ENCODE measurements around the gene WNT10A.

WNT10A gene

DNA sequence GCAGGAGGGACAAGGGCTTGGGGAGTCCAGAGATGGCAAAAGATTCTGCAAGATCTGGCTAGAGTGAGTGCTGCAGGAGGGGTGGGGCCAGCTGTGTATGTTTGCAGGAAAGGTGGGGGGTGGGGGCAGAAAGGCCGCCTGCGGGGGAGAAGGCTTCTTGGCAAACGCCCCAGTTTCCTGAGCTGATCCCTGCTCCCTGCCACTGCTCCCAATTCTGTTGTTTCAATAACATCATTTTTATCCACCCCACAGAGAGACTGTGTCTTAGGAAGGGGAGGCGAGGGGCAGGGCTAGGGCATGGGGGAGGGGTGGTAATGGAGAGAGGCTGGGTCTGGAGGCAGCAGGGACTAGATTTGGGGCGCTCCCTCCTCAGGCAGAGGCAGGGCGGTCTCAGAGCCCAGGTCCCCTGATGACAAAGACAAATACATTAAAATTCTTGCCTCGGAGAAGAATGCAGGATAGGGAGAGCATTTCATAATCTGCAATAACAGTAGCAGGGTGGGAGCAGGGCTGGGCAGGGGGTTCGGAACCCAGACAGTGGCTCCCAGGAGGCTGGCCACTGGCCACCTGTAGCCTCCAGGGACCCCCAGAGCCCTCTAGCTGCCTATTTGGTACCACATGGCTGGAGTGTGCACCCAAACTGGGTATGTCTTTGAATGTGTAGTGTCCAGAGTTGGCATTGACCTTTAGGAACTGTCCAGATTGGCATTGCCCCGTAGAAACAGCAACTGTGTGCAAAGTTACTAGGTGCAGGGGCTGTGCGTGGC lies 23.1 kb upstream of the WNT10A start:
- no peak for DNase-seq (ENCODE audit: low read depth in 1 of 2, low spot score in 1 of 2)

DNA sequence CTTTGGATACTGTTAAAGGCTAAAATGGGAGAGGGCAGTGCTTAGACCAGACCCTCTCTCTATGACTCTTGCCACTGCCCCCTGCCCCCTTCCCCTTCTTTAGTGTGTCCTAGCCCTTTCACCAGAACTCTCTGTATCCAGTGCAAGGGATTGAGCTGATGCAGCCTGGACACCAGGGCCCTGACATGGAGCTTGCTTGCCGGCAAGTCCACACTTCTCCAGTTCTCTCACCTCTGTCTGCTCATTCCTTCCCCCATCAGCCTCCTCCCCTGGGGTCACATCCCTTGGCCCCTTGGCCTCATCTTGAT lies 22.6 kb upstream of the WNT10A start:
- no peak for DNase-seq (ENCODE audit: low read depth in 1 of 2, low spot score in 1 of 2)

DNA sequence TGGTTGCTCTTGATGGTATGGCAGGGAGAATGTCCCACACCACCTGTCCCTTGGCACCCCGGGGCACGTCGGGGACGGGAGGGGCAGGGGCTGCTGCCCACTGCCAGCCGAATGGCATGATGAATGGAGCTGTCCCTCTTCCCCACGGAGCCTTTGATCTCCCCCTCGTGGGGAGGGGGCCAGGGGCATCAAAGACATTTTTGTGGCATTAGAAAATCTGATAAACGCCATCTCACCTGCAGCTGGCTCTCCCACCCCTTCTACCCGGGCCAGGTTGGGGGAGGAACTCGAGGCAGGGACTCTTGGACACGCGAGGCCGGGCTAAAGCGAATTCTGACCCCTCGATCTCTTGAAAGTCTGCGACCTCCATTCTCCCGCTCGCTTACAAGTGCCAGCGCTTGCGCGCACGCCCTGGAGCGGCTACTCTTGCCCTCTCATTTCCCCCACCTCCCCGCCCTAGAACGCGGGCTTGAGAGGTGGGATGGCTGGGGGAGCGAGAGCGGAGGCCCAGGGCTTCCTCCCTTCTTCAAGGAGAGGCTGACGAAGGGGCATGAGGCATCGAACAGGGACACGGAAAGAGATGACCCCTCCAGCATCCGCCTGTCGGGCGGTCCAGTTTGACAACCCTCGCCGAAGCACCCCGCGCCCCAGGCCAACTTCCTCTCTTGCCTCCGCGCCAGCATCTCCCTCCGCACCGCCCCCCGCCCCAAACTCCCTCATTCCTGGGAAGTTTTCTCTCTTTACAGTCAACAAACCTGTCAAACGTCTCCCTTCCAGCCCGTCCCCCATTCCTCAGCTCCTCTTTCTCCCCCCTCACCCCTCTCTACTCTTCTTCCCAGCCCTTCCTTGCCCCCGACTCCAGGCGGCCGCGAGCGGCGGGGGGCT lies 21.7 kb upstream of the WNT10A start:
- DNase-seq (ENCODE audit: low read depth in 1 of 2, low spot score in 1 of 2), result no peak

GRCh38 chr2:218859556-218859987 lies 21.1 kb upstream of the WNT10A start, which contains the start of gene WNT6:
TSS of gene WNT6 (plus strand) at chr2:218859805. CDS start at chr2:218860038, 233 bp downstream.
- no peak for DNase-seq (ENCODE audit: low read depth in 1 of 2, low spot score in 1 of 2)

- DNase-seq (ENCODE audit: low read depth in 1 of 2, low spot score in 1 of 2), result no peak
Observed at GRCh38 chr2:218859988-218860831, 20.4 kb upstream of the WNT10A start.

DNA sequence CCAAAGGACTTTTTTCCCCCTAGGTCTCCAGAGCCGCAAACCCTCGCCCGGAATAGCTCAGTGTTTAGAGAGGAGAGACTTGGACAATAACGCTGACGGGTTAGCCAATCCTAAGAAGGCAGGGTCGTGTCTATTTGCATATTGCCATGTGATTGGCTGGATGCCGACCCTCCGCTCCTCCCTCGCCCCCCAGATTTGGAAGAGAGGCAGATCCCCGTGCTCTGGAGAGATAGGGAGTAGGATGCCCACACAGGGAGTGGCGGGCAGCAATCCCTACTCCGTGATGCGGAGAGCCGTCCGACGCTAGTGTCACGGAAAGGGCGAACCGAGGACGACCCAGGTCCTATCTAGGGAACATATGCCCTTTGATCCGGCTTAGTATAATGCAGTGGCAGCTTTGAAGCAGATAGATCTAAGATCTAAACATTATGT lies 19.7 kb upstream of the WNT10A start:
- no peak for DNase-seq (ENCODE audit: low read depth in 1 of 2, low spot score in 1 of 2)

DNA sequence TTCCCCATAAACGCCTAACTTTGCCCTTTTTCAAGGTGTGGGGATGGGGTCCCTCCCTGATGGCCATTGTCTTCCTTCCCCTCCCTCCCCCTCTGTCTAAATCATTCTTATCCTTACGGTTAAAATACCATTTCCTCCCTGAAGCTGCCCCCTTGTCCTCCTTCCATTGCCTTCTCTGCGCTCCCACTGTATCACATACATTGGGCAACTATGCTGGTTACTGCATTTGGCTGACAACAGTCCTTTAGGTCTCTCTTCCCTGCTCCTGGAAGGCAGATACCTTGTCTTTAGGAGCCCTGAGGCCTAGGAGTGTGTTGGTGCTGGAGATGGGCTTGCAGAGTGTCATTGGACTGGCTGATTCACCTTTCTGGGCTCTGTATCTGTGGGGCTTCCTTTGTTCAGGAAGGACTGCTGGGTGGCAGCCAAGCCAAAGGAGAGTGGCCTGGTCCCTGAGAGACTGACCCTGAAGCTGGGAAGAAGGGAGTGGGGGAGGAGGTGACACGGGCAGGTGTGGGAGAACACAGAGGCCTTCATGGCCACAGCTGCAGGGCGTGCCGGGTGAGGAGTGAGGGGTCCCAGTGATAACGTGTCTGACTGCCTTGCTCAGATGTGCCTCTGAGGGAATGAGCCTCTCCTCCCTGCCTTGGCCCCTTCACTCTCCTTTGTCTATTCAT lies 18.9 kb upstream of the WNT10A start:
- no peak for DNase-seq (ENCODE audit: low read depth in 1 of 2, low spot score in 1 of 2)

GRCh38 chr2:218863021-218863520 lies 17.6 kb upstream of the WNT10A start:
- DNase-seq (ENCODE audit: low read depth in 1 of 2, low spot score in 1 of 2), result no peak

GRCh38 chr2:218865396-218865795 lies 15.3 kb upstream of the WNT10A start:
- DNase-seq (ENCODE audit: low read depth in 1 of 2, low spot score in 1 of 2), result no peak

DNA sequence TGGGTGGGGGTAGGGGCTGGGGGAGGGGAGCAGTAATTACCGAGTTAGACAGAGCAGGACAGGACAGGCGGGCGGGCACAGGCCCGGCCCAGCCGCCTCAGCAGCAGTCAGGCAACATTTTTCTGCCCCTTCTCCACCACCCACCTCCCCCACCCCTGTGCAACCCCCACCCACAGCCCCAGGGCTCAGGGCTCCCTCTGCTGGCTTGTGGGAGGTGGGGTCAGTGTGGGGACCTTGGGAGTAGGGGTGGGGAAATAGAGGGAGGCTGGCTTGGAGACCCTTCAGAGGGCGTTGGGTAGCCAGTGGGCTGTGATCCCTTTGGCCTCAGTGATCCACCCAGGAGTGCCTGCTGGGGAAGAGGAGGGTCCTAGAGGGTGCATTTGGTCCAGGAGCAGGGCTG lies 14.7 kb upstream of the WNT10A start:
- no peak for DNase-seq (ENCODE audit: low read depth in 1 of 2, low spot score in 1 of 2)

DNA sequence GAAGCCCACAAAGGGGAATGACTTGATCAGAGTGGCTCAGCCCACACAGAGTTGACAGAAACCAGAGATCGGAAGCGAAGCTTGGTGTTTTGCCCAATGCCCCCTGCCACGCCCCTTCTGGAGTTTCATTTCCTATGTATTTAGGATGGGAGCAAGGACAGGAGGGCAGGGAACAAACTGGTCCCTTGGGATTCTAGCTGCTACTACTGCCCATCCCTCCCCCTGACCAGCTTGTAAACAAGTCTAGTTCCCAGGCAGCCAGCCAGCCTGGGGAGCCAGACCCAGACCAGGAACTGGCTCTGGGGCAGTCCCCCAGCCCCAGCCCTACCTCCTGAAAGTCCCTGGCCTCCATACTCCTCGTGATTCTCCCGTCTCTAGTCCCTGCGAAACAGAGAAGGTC lies 12.8 kb upstream of the WNT10A start:
- no peak for DNase-seq (ENCODE audit: low read depth in 1 of 2, low spot score in 1 of 2)

GRCh38 chr2:218869064-218869463 lies 11.6 kb upstream of the WNT10A start:
- no peak for DNase-seq (ENCODE audit: low read depth in 1 of 2, low spot score in 1 of 2)

- DNase-seq (ENCODE audit: low read depth in 1 of 2, low spot score in 1 of 2), result no peak
Observed at GRCh38 chr2:218870984-218871344, 9.7 kb upstream of the WNT10A start.

GRCh38 chr2:218871345-218872302 lies 9.0 kb upstream of the WNT10A start:
- no peak for DNase-seq (ENCODE audit: low read depth in 1 of 2, low spot score in 1 of 2)

GRCh38 chr2:218872645-218873358 lies 7.8 kb upstream of the WNT10A start:
- DNase-seq (ENCODE audit: low read depth in 1 of 2, low spot score in 1 of 2), result no peak

DNA sequence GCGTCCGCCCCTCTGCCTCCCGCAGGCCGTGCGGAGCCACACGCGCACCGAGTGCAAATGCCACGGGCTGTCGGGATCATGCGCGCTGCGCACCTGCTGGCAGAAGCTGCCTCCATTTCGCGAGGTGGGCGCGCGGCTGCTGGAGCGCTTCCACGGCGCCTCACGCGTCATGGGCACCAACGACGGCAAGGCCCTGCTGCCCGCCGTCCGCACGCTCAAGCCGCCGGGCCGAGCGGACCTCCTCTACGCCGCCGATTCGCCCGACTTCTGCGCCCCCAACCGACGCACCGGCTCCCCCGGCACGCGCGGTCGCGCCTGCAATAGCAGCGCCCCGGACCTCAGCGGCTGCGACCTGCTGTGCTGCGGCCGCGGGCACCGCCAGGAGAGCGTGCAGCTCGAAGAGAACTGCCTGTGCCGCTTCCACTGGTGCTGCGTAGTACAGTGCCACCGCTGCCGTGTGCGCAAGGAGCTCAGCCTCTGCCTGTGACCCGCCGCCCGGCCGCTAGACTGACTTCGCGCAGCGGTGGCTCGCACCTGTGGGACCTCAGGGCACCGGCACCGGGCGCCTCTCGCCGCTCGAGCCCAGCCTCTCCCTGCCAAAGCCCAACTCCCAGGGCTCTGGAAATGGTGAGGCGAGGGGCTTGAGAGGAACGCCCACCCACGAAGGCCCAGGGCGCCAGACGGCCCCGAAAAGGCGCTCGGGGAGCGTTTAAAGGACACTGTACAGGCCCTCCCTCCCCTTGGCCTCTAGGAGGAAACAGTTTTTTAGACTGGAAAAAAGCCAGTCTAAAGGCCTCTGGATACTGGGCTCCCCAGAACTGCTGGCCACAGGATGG lies 7.1 kb upstream of the WNT10A start:
- no peak for DNase-seq (ENCODE audit: low read depth in 1 of 2, low spot score in 1 of 2)

GRCh38 chr2:218875692-218876246 lies 4.9 kb upstream of the WNT10A start:
- no peak for DNase-seq (ENCODE audit: low read depth in 1 of 2, low spot score in 1 of 2)
